HCT116 (cell line): ENCODE measurements around the gene IRF4. TPM values are rescaled to one million over a fixed set of nuclear protein-coding genes. Genes with fewer than 3 reads are reported as not detected.

Experiments
- ATAC-seq: fragments of 200-7000 bp; cut with Tn5 transposase; 2 replicates; pipeline ENCODE4 v1.9.1; 2020; ENCODE audit warnings: mild to moderate bottlenecking, moderate library complexity
- BruUV-seq: library from RNA; stranded (reverse); fragments of 400-500 nt; replicated peaks from 2 replicates; lab custom pipeline; 2021; lab: Mats Ljungman, UMichigan
- CTCF ChIA-PET: fragments of 300-600 bp; sonication (Branson Sonifier 250); formaldehyde crosslinking; loops from one replicate; lab custom pipeline; 2021; ENCODE audit warnings: antibody characterized with exemption; lab: Charles Lee
- POLR2A ChIA-PET: fragments of 300-600, 350-600 bp; sonication (Branson Sonifier 250); formaldehyde crosslinking; loops from one replicate; lab custom pipeline; 2021; ENCODE audit warnings: antibody characterized with exemption; lab: Charles Lee
- RAD21 ChIA-PET, 2 experiments: fragments of 300-600 bp; sonication (Branson Sonifier 250); formaldehyde crosslinking; loops; one replicate each; lab custom pipeline; 2023; ENCODE audit warnings: low total read pairs in 2 of 2; ENCODE audit not compliant: uncharacterized antibody in 2 of 2, unreplicated experiment in 2 of 2, low non-redundant PET in 1 of 2; lab: Charles Lee
- DNase-seq: peaks from one replicate; pipeline ENCODE4 v3.0.0-alpha.2; 2010; ENCODE audit warnings: low read depth, low spot score
- H2AFZ ChIP-seq: fragments of 200-600 bp; shearing (Covaris generic), sonication (generic); 2 replicates; pipeline ENCODE4 v1.6.1; 2017; ENCODE audit warnings: low read depth, mixed run types, mixed read lengths, antibody characterized with exemption, low read length; ENCODE audit not compliant: poor library complexity, severe bottlenecking
- H3K27ac ChIP-seq: 2 replicates; pipeline ENCODE4 v1.5.1; 2012; ENCODE audit warnings: low read depth, low read length
- H3K27me3 ChIP-seq: fragments of 200-600 bp; sonication (generic); 2 replicates; pipeline ENCODE4 v1.6.1; 2016; ENCODE audit warnings: mixed run types, low read length, mixed read lengths; ENCODE audit not compliant: insufficient read depth
- H3K36me3 ChIP-seq, 2 experiments: fragments of 200-500 bp in 1 of 2; fragments of 200-600 bp in 1 of 2; sonication (Bioruptor generic) in 1 of 2; sonication (generic) in 1 of 2; 2 replicates each; pipeline versions ENCODE4 v1.5.1 to v1.6.1; 2014 to 2016; ENCODE audit warnings: low read length in 2 of 2, inconsistent platforms in 1 of 2, mixed read lengths in 1 of 2, mixed run types in 1 of 2; ENCODE audit not compliant: insufficient read depth in 2 of 2, control insufficient read depth in 1 of 2
- H3K4me1 ChIP-seq, 2 experiments: fragments of 200-600 bp in 1 of 2; sonication (generic) in 1 of 2; 2 replicates each; pipeline versions ENCODE4 v1.5.1 to v1.6.1; 2012 to 2017; ENCODE audit warnings: low read length in 2 of 2, inconsistent platforms in 1 of 2, mild to moderate bottlenecking in 1 of 2, mixed read lengths in 1 of 2, mixed run types in 1 of 2, moderate library complexity in 1 of 2; ENCODE audit not compliant: insufficient read depth in 2 of 2, control insufficient read depth in 1 of 2
- H3K4me2 ChIP-seq: fragments of 200-600 bp; sonication (generic); 2 replicates; pipeline ENCODE4 v1.6.1; 2017; ENCODE audit warnings: mixed run types, low read length, mixed read lengths
- H3K4me3 ChIP-seq, 2 experiments: fragments of 200-600 bp in 1 of 2; sonication (generic) in 1 of 2; replicated peaks in 1 of 2; 2 replicates each; pipeline ENCODE4 v1.5.1; 2011 to 2016; ENCODE audit warnings: low read length in 2 of 2, control low read depth in 1 of 2, low read depth in 1 of 2, mild to moderate bottlenecking in 1 of 2, mixed read lengths in 1 of 2, mixed run types in 1 of 2
- H3K79me2 ChIP-seq: fragments of 200-600 bp; sonication (generic); 2 replicates; pipeline ENCODE4 v1.6.1; 2017; ENCODE audit warnings: mild to moderate bottlenecking, mixed run types, low read length, moderate library complexity, mixed read lengths; ENCODE audit not compliant: insufficient read depth
- H3K9ac ChIP-seq: fragments of 200-600 bp; sonication (generic); 2 replicates; pipeline ENCODE4 v1.6.1; 2016; ENCODE audit warnings: low read length, mixed read lengths
- H3K9me2 ChIP-seq: fragments of 200-600 bp; sonication (generic), shearing (Covaris generic); 2 replicates; pipeline ENCODE4 v1.6.1; 2017; ENCODE audit warnings: mixed run types, mild to moderate bottlenecking, moderate library complexity; ENCODE audit not compliant: insufficient read depth
- H3K9me3 ChIP-seq, 2 experiments: fragments of 200-500 bp in 1 of 2; fragments of 200-600 bp in 1 of 2; sonication (Bioruptor generic) in 1 of 2; sonication (generic) in 1 of 2; 2 replicates each; pipeline ENCODE4 v1.6.1; 2014 to 2017; ENCODE audit warnings: low read length in 2 of 2, mixed read lengths in 2 of 2, inconsistent platforms in 1 of 2, low read depth in 1 of 2, mild to moderate bottlenecking in 1 of 2, mixed run types in 1 of 2, moderate library complexity in 1 of 2; ENCODE audit not compliant: control insufficient read depth in 1 of 2, insufficient read depth in 1 of 2
- H4K20me1 ChIP-seq: fragments of 200-600 bp; sonication (generic), shearing (Covaris generic); 2 replicates; pipeline ENCODE4 v1.6.1; 2017; ENCODE audit warnings: mixed run types, mild to moderate bottlenecking, moderate library complexity; ENCODE audit not compliant: insufficient read depth
- ZNF274 ChIP-seq: fragments of 200-500 bp; sonication (Bioruptor generic); IDR thresholded peaks from 2 replicates; pipeline ENCODE4 v1.6.1; 2014; ENCODE audit warnings: mild to moderate bottlenecking, low read depth, low read length, inconsistent platforms
- intact Hi-C: fragments of 100-400 bp; cut with micrococcal nuclease; formaldehyde crosslinking; loops from 2 replicates; pipeline ENCODE4 v1.10.0; 2022
- total RNA-seq: library from RNA; stranded (reverse); gene quantifications from one replicate; pipeline ENCODE4 v1.2.1, GENCODE V29; 2021; ENCODE audit not compliant: unreplicated experiment
- TF ChIP-seq, protein P1 (sequence below): IDR thresholded peaks from 2 replicates; pipeline ENCODE4 v1.6.1; 2011; ENCODE audit warnings: mild to moderate bottlenecking, low read length, moderate library complexity; ENCODE audit not compliant: insufficient replicate concordance; ENCODE audit errors: extremely low read depth
- TF ChIP-seq, protein P2 (sequence below), 3 experiments: fragments of 200-600 bp in 1 of 3; sonication (generic) in 1 of 3; IDR thresholded peaks in 2 of 3; conservative IDR thresholded peaks in 1 of 3; 2 replicates each; pipeline ENCODE4 v1.5.1; 2012 to 2017; ENCODE audit warnings: low read depth in 2 of 3, low read length in 2 of 3, antibody characterized with exemption in 1 of 3, borderline replicate concordance in 1 of 3, control low read depth in 1 of 3, mild to moderate bottlenecking in 1 of 3, mixed read lengths in 1 of 3, mixed run types in 1 of 3, moderate library complexity in 1 of 3; ENCODE audit not compliant: insufficient read depth in 1 of 3

IRF4 gene
- total RNA-seq, 1 experiment from 2014 or later, result 1.2 TPM

DNA sequence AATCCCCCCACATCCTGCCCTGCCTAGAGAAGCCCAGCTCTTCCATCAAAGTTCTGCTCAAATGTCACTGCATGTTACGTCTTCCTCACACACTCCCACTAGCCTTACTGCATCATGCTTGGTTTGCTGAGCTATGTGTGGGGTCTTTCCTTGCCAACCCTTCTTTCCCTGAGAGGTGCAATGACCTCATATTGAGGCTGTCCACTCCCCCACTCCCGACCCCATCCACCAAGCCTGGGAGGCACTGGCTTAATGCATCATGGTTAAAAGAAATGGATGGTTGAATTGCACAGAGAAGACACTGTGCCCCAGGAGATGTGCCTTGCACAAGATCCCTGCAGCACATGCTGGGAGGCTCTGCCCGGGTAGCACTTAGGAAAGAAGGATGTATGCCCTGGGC is 7.7 kb upstream of the IRF4 start:
- no TSS peak for BruUV-seq
- POLR2A ChIA-PET, result no interaction called here
- intact Hi-C loops, result no loop called here

More for the DNA sequence above, 7.7 kb upstream of the IRF4 start:
- no peak overlapping the region for H3K4me3 ChIP-seq
- H3K79me2 ChIP-seq, result no peaks in the 10 kb centered on the region
- ChIA-PET RAD21 (no interaction called here), CTCF (no interaction called here)
- no peak for ATAC-seq
- H3K9me2 ChIP-seq, result no peaks in the 10 kb centered on the region
- H3K9me3 ChIP-seq, result no peaks in the 10 kb centered on the region; a peak in 2 of 4 replicates
- H2AFZ ChIP-seq, result no peak overlapping the region
- H3K27ac ChIP-seq, result no peak overlapping the region
- no peaks in the 10 kb centered on the region for H3K36me3 ChIP-seq
- H4K20me1 ChIP-seq, result no peaks in the 10 kb centered on the region
- no peak overlapping the region for H3K4me2 ChIP-seq
- no peaks in the 10 kb centered on the region for H3K27me3 ChIP-seq
- no peaks in the 10 kb centered on the region for H3K4me1 ChIP-seq
- H3K9ac ChIP-seq, result no peak overlapping the region
- DNase-seq, result no peak
- TF ChIP-seq, protein P1, sequence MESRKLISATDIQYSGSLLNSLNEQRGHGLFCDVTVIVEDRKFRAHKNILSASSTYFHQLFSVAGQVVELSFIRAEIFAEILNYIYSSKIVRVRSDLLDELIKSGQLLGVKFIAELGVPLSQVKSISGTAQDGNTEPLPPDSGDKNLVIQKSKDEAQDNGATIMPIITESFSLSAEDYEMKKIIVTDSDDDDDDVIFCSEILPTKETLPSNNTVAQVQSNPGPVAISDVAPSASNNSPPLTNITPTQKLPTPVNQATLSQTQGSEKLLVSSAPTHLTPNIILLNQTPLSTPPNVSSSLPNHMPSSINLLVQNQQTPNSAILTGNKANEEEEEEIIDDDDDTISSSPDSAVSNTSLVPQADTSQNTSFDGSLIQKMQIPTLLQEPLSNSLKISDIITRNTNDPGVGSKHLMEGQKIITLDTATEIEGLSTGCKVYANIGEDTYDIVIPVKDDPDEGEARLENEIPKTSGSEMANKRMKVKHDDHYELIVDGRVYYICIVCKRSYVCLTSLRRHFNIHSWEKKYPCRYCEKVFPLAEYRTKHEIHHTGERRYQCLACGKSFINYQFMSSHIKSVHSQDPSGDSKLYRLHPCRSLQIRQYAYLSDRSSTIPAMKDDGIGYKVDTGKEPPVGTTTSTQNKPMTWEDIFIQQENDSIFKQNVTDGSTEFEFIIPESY, result no peak
- TF ChIP-seq ZNF274, result no peak
- TF ChIP-seq, protein P2, sequence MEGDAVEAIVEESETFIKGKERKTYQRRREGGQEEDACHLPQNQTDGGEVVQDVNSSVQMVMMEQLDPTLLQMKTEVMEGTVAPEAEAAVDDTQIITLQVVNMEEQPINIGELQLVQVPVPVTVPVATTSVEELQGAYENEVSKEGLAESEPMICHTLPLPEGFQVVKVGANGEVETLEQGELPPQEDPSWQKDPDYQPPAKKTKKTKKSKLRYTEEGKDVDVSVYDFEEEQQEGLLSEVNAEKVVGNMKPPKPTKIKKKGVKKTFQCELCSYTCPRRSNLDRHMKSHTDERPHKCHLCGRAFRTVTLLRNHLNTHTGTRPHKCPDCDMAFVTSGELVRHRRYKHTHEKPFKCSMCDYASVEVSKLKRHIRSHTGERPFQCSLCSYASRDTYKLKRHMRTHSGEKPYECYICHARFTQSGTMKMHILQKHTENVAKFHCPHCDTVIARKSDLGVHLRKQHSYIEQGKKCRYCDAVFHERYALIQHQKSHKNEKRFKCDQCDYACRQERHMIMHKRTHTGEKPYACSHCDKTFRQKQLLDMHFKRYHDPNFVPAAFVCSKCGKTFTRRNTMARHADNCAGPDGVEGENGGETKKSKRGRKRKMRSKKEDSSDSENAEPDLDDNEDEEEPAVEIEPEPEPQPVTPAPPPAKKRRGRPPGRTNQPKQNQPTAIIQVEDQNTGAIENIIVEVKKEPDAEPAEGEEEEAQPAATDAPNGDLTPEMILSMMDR (IDR thresholded peaks at IDR 0.05 in 2 of 3, conservative IDR thresholded peaks at IDR 0.05 in 1 of 3; ENCODE audit: borderline replicate concordance in 1 of 3, insufficient read depth in 1 of 3, low read depth in 2 of 3, low read length in 2 of 3), result no peak
